VCaP (cell line): ENCODE data around the gene HMGN3.

Experiments
- H3K27ac ChIP-seq: fragments of 450-650 bp; 2 replicates; pipeline ENCODE4 v1.5.1; 2017
- CTCF ChIP-seq: fragments of 450-650 bp; conservative IDR thresholded peaks from 2 replicates; pipeline ENCODE4 v1.5.1; 2017; ENCODE audit warnings: mild to moderate bottlenecking, moderate library complexity

HMGN3 gene

GRCh38 chr6:79159846-79160245 lies 74.6 kb downstream of the HMGN3 start:
- no peak overlapping the region for H3K27ac ChIP-seq
- TF ChIP-seq CTCF = no peak

GRCh38 chr6:79158856-79159516 lies 75.5 kb downstream of the HMGN3 start:
- no peak for TF ChIP-seq CTCF
- no peak overlapping the region for H3K27ac ChIP-seq

GRCh38 chr6:79157961-79158644 lies 76.4 kb downstream of the HMGN3 start:
- no peak for TF ChIP-seq CTCF
- no peak overlapping the region for H3K27ac ChIP-seq

GRCh38 chr6:79152269-79152737 lies 82.2 kb downstream of the HMGN3 start:
- TF ChIP-seq CTCF = no peak
- H3K27ac ChIP-seq = no peak overlapping the region
